Stimulated activated CD4-positive, alpha-beta T cell treated with anti-CD3 and anti-CD28 coated beads, Interleukin-4, amount 100 ng/mL, for 48 hours (primary cell): Measurements from ENCODE around the gene AKT2.
A peak's percentile ranks its signal among the peaks of the same experiment; 100 is the strongest.
"Not testable (repeated sequence)": the region's sequence is repeated elsewhere in the genome, so short reads cannot be mapped to it uniquely, and the experiment has no call there.

ENCODE experiments used
- DNase-seq, 2 donors: peaks; one replicate each; pipeline ENCODE4 v3.0.0-alpha.2; 2020; ENCODE audit warnings: low read depth in 2 of 2

The AKT2 gene

GRCh38 chr19:40219029-40219428, 66.1 kb downstream of the AKT2 start:
- not testable (repeated sequence) for DNase-seq

GRCh38 chr19:40217934-40218890, 66.9 kb downstream of the AKT2 start, which contains the start of gene TTC9B:
Gene TTC9B, minus strand, starts transcription at chr19:40218384. Its CDS starts 3 bp downstream, at chr19:40218381.
- DNase-seq = peak; percentile 30 to 46

- no peak for DNase-seq
Measured at GRCh38 chr19:40217027-40217810, 67.9 kb downstream of the AKT2 start.

GRCh38 chr19:40216777-40217026, 68.4 kb downstream of the AKT2 start:
- no peak for DNase-seq

GRCh38 chr19:40216013-40216776, 69.0 kb downstream of the AKT2 start:
- no peak for DNase-seq

GRCh38 chr19:40214936-40215335, 70.2 kb downstream of the AKT2 start:
- DNase-seq = no peak

- DNase-seq = no peak
Measured at GRCh38 chr19:40213882-40214570, 71.1 kb downstream of the AKT2 start.

- no peak for DNase-seq
Measured at GRCh38 chr19:40213251-40213829, 71.8 kb downstream of the AKT2 start.

GRCh38 chr19:40210889-40211288, 74.3 kb downstream of the AKT2 start:
- no peak for DNase-seq

GRCh38 chr19:40208602-40209001, 76.5 kb downstream of the AKT2 start:
- DNase-seq = no peak

- no peak for DNase-seq
Measured at GRCh38 chr19:40205760-40206159, 79.4 kb downstream of the AKT2 start.

GRCh38 chr19:40204381-40204780, 80.8 kb downstream of the AKT2 start:
- DNase-seq = no peak

GRCh38 chr19:40200341-40201099, 84.6 kb downstream of the AKT2 start:
- no peak for DNase-seq

GRCh38 chr19:40198272-40198990, 86.7 kb downstream of the AKT2 start:
- DNase-seq = no peak

- no peak for DNase-seq
Measured at GRCh38 chr19:40193587-40193849, 91.6 kb downstream of the AKT2 start.

GRCh38 chr19:40192758-40193586, 92.2 kb downstream of the AKT2 start:
- DNase-seq = no peak

- peak in 1 of 2 donors; percentile 13 for DNase-seq
Measured at GRCh38 chr19:40191836-40192646, 93.1 kb downstream of the AKT2 start.
